Gastrocnemius medialis (tissue), 4 donors: Measurements from ENCODE around the gene COL5A2.

Experiments
- CTCF ChIP-seq, 5 experiments: fragments of 450-650 bp in 3 of 5; fragments of 200-600 bp in 2 of 5; sonication (generic) in 2 of 5; IDR thresholded peaks in 4 of 5; conservative IDR thresholded peaks in 1 of 5; 1 replicate in 4 of 5; 2 replicates in 1 of 5; pipeline ENCODE4 v1.5.1; 2016 to 2019; ENCODE audit warnings: antibody characterized with exemption in 5 of 5, mild to moderate bottlenecking in 3 of 5, moderate library complexity in 3 of 5
- POLR2A ChIP-seq, 2 donors: fragments of 450-650 bp; IDR thresholded peaks; one replicate each; pipeline ENCODE4 v1.6.1; 2017; ENCODE audit warnings: antibody characterized with exemption in 2 of 2, mild to moderate bottlenecking in 2 of 2, moderate library complexity in 2 of 2

GRCh38 chr2:189086250-189086649, 93.3 kb downstream of the COL5A2 start:
- no peak for TF ChIP-seq CTCF (IDR thresholded peaks at IDR 0.05 in 4 of 5, conservative IDR thresholded peaks at IDR 0.05 in 1 of 5)
- no peak for TF ChIP-seq POLR2A (IDR thresholded peaks at IDR 0.05)
